HL-60 (cell line): ENCODE results near the gene RNF130.

Source experiments
- TF ChIP-seq, protein P1 (sequence below): IDR thresholded peaks from 2 replicates; pipeline ENCODE4 v1.6.1; 2012; ENCODE audit warnings: low read depth; ENCODE audit not compliant: insufficient replicate concordance
- TF ChIP-seq, protein P2 (sequence below): IDR thresholded peaks from one replicate; pipeline ENCODE4 v1.5.1; 2011; ENCODE audit warnings: low read length, control low read depth, inconsistent platforms; ENCODE audit not compliant: insufficient read depth

DNA sequence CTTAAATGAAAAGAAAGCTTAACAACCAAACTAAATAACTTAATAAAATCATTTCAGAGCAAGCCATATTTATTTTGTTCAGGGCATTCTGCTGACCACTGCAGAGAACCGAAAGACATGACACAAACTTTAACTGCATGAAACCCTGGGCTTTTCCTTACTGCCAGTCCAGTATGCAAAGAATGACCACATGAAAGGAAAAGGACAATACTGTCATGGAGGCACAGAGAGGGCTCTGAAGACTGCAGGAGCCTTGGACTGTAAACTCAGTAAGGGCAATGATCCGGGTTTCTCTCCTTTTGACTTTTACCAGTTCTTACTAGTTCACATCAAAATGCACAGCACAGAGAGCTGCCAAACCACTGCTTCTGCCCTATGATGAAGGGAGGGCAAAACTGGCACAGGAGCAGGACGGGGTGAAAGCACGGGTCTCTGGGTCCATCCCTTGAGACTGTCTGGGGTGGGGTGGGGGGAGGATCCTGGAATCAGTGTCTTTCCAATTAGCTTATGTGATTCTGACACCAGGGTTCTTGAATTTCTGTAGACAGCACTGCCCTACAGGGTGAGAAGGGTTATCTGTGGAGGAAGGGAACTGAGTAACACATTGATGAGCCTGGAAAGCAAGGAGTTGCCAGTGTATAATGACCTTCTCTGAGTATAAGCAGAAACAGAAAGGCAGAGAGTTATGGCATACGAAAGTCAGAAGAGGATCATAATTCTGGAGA lies 44.7 kb downstream of the RNF130 start:
- TF ChIP-seq, protein P1, sequence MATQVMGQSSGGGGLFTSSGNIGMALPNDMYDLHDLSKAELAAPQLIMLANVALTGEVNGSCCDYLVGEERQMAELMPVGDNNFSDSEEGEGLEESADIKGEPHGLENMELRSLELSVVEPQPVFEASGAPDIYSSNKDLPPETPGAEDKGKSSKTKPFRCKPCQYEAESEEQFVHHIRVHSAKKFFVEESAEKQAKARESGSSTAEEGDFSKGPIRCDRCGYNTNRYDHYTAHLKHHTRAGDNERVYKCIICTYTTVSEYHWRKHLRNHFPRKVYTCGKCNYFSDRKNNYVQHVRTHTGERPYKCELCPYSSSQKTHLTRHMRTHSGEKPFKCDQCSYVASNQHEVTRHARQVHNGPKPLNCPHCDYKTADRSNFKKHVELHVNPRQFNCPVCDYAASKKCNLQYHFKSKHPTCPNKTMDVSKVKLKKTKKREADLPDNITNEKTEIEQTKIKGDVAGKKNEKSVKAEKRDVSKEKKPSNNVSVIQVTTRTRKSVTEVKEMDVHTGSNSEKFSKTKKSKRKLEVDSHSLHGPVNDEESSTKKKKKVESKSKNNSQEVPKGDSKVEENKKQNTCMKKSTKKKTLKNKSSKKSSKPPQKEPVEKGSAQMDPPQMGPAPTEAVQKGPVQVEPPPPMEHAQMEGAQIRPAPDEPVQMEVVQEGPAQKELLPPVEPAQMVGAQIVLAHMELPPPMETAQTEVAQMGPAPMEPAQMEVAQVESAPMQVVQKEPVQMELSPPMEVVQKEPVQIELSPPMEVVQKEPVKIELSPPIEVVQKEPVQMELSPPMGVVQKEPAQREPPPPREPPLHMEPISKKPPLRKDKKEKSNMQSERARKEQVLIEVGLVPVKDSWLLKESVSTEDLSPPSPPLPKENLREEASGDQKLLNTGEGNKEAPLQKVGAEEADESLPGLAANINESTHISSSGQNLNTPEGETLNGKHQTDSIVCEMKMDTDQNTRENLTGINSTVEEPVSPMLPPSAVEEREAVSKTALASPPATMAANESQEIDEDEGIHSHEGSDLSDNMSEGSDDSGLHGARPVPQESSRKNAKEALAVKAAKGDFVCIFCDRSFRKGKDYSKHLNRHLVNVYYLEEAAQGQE, result no peak
- TF ChIP-seq, protein P2, sequence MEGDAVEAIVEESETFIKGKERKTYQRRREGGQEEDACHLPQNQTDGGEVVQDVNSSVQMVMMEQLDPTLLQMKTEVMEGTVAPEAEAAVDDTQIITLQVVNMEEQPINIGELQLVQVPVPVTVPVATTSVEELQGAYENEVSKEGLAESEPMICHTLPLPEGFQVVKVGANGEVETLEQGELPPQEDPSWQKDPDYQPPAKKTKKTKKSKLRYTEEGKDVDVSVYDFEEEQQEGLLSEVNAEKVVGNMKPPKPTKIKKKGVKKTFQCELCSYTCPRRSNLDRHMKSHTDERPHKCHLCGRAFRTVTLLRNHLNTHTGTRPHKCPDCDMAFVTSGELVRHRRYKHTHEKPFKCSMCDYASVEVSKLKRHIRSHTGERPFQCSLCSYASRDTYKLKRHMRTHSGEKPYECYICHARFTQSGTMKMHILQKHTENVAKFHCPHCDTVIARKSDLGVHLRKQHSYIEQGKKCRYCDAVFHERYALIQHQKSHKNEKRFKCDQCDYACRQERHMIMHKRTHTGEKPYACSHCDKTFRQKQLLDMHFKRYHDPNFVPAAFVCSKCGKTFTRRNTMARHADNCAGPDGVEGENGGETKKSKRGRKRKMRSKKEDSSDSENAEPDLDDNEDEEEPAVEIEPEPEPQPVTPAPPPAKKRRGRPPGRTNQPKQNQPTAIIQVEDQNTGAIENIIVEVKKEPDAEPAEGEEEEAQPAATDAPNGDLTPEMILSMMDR, result no peak
